GM18873 (cell line): ENCODE measurements around the gene CD52.
"Not testable (repeated sequence)": the region's sequence is repeated elsewhere in the genome, so short reads cannot be mapped to it uniquely, and the experiment has no call there.

Experiments used
- ATAC-seq: cut with Tn5 transposase; IDR thresholded peaks from one replicate; pipeline ENCODE4 v1.9.1; 2021; ENCODE audit warnings: mild to moderate bottlenecking, moderate library complexity, moderate number of reproducible peaks; ENCODE audit not compliant: unreplicated experiment, low FRiP score

CD52 gene

DNA sequence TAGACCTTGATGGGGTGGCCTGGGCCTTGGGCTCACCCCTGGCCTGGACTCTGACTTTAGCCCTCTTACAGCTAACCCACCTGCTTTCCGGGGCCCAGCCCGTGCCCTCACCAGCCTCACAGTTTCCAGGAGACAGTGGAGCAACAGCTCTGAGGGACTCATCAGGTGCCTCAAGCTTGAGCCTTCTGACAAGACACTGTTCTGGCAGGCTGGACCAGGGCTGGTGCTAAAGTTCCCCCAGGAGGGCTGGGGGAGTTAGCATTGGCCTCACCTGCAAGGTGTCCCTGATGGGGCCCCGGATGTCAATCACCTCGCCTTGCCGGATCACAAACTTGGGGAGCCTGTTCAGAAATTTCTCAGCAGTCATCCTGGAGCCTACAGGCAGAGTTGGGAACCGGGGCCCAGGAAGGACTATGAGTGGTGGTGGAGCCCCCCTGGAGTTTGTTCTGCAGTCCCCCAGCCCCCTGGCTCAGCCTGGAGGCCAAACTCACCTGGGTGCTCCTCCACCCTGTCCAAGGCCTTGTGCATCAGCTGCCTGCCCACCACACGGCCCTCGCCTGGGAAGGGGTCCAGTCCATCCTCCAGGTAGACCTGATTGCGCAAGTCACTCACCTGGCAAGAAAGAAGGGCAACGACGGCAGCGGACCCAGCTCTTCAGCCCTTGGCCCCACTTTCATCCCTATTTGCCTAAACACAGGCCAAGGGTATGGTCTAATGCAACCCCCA is 33.7 kb upstream of the CD52 start:
- no peak for ATAC-seq

DNA sequence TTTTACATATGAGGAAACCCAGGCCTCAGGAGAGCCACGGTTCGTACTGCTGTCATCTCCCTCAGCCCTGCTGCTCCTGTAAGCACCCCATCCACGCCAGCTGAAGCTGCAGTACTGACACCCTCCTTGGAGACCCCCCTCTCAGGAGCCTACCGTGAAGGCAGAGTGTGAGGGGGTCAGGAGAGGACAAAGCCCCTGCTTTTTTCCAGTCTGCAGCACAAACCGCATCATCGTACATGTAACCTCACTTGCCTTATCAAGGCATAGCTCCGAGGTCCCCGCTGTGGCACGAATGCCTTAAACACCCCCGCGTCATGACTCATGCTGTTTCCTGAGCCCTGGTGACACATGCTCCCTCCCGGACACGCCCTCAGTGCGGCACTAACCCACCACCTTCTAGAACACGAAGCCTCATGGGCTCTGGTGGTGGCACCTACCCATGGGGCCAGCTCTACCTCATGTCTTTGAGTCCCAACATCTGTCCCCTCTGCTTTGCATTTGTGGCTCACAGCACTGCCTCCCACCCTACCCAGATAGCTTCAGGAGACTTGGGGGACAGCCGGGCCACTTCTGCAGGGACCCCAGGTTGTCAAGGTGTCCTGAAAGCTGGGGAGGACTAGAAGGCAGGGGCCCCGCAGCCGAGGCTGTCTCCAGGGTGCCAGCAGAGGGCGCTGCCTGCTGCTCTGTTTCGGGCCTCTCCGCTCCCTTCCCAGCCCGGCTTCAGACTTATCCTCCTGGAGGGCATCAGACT is 33.0 kb upstream of the CD52 start:
- ATAC-seq, result no peak

DNA sequence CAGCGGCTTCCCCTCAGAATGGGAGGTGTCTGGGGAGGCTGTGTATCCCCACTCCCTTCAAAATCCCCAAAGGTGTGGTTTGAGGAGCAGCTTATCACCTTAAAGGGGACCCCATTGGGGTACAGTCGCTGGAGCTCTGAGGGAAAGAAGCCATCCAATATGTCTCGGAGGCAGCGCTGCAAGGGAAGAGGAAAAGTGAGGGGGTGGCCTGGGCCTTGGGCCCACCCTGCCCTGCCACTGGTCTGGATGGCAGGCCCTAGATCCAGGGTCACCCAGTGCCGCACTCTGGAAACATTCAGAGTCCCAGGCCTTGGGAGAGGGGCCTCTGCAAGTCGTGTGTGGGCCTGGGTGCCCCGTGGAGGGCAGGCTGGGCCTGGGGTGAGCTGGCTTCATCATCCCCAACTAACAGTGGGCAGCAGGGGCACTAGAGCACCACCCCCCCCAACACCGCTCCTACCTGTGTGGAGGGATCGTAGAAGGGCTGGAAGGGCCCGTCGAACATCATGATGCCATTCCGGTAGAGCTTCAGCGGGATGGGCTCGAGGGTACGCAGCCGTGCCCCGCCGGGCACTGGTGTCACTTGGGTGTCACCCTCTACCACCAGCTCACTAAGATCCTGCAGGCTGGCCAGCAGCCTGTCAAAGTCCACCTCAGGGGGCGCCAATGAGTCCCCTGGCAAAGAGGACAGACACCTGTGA is 32.2 kb upstream of the CD52 start:
- ATAC-seq, result no peak

DNA sequence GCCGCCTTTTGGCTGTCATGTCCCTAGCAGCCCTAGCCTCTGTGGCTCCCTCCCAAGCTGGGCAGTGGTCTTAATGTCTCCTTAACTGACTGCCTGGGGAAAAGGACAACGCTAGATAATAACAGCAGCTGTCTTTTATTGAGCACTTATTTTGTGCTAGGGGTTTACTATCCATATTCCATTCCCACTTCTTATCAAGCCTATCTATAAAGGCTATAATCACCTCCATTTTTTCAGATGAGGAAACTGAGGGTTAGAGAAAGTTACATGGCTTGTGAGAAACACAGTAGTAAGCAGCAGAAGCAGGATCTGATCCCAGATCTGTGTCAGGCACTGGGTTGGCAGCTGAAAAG is 31.7 kb upstream of the CD52 start:
- no peak for ATAC-seq

DNA sequence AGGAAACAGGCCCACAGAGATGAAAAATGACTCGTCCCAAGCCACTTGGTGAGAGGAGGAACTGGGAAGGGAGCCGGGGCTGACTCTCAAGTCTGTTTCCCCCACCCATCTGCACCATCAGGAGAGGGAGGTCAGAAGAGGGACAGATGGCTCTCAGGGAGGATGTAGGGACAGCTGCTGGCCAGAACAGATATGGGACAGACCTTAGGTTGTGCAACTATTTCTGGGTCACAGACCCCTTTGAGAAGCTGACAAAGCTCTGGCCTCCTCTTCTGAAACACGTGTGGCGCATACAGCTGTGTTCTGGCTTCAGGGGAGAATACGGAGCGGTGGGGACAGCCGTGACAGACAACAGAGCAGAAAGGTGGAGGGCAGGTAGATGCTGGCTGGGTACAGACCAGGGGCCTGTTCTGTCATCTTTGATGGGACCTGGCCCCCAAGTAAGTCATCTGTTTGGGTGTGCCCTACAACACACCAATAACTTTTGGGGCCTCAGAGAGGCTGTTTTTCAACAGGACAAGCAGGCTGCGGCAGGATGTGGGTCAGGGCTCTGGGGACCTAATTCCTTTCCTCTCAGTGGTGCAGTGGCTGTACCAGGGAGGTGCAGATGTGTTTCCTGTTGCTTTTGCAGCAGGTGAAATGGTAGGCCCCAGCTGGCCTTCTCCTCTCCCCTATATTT is 30.6 kb upstream of the CD52 start:
- no peak for ATAC-seq

DNA sequence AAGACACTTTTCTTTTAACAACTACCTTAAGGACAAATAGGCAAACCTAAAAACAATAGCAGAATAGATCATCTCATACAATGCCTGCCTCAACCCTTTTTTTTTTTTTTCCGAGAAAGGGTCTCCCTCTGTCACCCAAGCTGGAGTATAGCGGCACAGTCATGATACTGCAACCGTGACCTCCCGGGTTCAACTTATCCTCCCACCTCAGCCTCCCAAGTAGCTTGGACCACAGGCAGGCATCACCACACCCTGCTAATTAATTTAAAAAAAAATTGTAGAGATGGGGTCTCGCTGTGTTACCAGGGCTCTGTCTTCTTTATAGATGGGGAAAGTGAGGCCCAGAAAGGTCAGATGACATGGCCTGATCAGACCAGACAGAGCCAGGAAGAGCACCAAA is 29.9 kb upstream of the CD52 start:
- no peak for ATAC-seq

DNA sequence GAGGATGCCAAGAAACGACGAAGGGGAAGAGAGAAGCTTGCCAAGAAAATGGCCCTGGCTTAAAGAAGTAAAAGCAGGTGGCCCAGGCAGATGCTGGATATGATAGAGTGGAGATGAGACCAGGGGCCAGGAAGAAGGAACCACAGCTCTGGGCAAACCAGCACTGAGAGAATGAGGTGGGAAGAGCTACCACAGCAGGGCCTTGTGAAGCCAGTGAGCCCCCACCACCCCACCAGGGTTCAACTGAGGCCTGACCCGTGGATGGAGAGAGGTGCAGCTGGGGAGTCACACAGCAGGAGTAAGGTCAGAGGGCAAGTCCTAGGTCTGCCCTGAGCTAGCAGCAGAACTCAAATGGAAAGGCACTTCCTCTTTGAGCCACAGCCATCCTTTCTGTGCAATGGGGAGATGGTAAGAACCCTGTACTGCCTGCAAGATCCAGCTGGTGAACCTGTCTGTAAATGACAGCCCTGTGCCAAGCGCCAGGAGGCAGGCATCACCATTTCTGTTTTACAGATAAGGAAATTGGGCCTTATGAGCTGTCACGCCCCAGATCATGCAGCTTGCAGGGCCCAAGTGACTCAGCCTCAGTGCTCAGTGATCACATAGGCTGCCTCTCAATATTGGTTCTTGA is 29.3 kb upstream of the CD52 start:
- ATAC-seq, result no peak

DNA sequence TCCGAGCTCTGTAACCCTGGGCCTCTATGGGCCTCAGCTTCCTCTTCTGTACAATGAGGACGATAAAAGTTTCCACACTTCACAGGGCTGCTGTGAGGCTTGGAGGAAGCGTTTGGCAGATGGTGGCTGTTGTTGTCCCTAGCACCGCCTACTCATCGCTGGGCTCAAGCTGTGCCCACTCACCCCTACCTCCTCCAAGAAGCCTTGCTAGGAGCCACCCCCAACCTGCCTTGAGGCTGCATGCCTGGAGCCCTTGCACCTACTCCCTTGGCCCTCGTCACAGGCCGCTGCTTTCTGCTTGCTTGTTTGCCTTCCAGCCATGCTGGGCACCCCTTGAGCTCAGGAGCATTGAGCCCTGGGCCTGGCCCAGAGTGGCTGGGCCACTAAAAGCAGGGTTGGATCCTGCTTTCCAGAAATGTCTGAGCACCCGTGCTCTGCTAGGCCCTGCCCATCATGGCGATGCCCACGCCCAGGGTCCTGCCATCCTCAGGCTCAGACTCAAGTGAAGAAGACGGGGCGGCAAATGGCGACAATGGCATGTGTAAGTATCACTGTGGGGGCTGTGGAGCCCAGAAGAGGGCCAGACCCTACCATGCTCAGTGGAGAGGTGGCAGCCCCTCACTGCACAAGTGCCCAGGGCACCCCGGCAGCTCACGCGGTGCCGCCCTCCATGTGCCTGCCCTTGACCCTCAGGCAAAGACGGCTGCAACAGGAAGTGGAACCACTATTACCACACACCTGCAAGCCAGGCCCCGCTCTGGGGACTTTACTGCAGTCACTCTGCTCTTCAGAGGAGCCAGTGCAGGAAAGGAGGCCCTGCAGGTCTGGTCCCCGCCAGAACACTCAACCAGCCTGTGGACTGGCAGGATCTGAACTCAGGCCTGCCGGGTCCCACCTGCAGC is 28.3 kb upstream of the CD52 start:
- ATAC-seq, result no peak

DNA sequence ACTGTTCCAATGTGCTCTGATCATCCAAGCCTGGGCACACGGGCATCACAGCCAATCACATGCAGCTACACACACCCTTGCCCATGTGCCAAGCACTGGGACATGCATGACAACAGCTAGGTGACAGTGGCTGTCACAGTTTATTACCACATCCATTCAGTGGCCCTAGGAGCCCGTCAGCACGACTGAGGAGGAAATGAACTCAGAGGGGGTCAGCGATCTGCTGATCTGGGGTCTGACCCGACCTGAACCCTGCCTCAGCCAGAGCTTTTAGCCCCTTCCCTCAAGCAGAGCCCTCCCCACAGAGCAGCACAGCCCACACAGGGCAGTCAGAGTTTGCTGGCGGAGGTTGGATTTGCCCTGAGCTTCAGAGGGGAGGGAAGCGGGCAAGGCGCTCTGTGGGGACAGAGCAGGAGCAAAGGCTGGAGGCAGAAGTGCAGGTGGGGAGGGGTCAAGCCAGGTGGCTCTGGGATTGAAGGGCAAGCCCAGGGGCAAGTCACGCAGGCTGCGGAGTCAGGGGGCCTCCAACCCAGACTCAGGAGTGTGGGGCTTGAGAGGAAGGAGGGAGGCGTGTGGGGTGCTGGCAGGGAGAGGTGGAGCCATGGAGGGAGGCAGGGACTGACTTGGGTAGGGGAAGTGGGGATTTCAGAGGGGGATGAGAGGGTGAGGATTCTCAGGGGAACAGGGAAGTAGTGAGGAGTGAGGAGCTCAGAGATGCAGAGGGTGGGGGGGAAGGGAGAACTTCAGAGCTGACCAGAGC is 27.5 kb upstream of the CD52 start:
- ATAC-seq, result no peak

DNA sequence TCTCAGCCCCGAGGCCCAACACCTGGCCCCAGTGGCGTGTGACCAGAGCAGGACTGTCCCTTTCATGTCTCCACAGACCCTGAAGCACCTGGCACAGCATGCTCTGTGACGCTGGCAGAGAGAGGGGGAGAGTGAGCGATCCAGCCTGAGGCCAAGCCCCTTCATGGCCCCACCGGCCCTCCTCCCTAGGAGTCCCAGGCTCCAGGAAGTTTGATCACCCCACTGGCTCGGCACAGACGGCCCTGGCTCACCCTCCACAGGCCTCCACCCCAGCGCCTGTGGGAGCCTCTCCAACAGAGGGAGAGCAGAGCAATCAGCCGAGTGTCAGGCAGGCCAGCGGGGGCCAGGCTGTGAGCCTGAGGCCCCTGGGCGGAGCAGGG is 26.9 kb upstream of the CD52 start:
- no peak for ATAC-seq

DNA sequence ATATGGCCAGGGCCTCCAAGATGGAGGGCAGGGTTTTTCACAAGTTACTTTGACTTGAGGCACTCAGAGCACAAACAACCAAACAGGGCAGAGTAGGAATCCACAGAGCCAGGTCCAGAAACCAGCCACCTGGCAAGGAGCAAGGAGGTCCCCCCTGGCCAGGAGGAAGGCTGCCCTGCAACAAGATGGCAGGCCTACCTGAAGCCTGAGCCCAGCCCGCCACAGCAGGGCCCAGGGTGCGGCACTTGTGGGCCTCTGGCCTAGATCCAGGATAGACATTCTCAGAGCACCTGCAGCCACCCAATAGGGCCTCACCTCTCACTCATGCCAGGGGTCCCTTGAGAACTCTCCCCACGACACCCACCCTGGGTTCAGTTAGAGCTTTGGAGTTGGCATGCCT is 26.3 kb upstream of the CD52 start:
- ATAC-seq, result no peak

DNA sequence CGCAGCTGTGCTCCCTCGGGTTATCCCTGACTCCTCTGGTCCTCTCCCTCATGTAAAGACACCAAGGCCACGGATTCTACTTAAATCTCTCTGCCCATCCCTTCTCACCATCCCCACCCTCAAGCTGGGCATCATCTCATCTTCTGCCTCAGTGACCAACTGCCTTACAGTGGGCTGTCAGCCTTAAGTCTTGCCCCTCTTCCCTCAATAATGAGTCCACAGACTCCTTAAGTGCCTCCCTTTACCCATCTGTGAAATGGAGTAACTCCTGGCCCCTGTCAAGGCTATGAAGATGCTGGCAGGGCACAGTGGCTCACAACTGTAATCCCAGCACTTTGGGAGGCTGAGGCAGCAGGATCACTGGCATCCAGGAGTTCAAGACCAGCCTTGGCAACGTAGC is 25.8 kb upstream of the CD52 start:
- no peak for ATAC-seq

DNA sequence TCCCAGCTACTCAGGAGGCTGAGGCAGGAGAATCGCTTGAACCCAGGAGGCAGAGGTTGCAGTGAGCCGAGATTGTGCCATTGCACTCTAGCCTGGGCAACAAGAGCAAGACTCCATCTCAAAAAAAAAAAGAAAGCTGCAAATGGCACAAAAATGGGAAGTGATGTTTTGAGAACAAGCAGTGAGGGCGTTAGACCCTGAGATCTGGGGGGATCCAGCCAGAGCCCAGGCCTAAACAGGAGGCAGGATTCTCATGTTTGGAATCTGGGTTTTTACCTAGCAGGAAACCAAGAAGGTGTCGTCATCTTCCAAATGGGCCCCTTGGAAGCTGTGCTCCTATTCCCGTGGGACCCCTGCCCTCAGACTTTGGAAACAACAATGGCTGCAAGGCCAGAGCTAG is 25.0 kb upstream of the CD52 start:
- not testable (repeated sequence) for ATAC-seq

DNA sequence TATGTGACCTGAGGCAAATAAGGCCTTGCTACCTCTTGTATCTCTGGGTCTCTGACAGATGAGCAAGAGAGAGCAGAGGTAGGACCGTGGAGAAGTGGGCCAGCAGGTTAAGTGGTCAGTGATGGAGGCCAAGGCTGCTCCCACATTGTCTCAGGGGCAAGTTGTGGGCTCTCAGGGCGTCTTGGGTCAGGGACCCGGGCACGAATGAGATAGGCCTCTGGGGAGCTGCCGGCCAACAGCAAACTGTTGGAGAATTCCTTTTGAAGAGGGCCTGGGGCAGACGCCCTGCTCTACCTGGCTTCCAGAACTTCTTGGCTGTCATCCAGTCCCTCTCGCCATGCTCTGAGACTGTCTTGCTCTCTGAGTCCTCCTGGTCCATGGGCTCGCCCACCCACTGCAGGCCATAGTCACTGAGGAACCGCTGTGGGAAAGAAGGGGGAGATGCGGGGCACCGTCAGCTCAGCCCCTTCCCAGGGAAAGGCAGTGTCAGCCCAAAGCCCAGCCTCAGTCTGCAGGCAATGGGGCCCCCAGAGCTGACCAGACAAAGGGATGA is 23.8 kb upstream of the CD52 start:
- no peak for ATAC-seq

DNA sequence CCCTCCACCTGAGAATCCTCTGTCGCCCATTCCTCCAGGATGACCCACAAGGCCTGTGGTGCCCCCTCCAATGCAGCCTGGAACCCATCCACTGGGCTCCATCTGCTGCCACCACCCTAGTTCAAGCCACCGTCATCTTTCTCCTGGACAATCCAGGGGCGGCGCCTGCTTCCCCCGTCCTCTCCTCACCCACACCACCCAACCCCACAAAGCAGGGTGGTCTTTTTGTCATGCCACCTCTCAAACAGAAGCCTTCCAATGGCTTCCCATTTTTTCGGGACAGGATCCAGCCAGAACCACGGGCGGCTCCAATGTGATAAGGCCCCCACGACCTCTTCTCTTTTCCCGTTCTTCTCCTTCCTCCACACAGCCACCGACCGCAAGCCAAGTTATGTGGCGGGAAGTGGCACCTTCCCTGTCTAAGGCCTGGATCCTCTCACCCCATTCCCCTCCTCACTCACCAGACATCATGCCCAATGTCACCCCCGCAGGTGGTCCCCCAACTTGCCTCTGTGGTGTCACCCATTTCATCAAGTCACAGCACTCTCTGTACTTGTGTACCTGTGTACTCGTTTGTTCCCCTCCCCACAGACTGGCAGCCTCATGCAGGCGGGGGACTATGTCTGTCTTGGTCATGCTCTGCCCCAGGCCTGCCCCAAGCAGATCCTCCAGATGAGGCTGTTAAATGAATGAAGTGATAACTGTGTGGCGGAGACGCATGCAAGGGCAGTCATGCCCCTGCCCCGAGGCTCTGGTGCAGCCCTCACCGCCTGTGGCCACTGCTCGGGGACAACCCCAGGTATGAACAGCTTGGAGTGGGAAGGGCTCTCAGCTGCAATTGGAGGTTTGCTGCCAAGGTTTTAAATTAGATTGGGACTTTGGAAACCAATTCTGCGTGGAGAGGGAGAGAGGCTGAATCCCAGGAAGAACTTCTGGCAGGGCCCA is 22.3 kb upstream of the CD52 start:
- no peak for ATAC-seq

DNA sequence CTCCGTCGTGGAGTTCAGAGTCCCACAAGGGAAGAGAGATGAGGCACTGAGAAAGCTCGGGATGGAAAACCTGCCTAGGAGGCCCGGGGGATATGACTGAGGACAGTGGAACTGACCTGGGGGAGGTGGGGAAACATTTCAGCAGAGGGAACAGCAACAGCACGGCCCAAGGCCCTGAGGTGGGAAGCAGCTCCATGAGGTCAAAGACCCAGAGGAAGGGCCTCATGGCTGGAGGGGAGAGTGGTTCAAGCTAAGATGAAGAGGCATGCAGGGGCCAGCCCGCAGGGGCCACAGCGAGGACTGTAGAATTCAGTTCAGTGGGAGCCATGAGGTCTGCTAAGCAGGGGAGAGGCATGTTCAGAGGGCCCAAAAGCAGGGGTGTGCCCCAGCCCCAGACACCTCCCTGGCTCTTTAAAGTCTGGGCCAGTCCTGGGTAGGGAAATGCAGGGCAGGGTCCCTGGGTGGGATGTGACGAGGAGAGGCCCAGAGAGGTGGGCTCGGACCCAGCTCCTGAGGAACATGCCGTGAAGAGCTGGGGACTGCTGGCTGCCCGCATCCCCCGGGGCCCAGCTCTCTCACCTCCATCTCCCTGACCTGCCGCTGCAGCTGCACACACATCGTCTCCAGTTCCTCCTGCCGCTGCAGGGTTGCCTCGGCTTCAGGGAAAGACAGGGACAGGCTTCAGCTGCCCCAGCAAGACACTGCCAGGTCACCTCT is 21.3 kb upstream of the CD52 start:
- no peak for ATAC-seq
